DMS153 treated with DMSO at 0.1 percent for 48 hours (cell line): ENCODE measurements around the gene NFIB.

Source experiments
- DNase-seq: peaks from one replicate; lab custom pipeline; 2025; ENCODE audit not compliant: unreplicated experiment; lab: John Stamatoyannopoulos, UW

The NFIB gene

GRCh38 chr9:14043483-14043882, 270.5 kb downstream of the NFIB start:
- no peak for DNase-seq

GRCh38 chr9:14037331-14037730, 276.6 kb downstream of the NFIB start:
- DNase-seq, result peak; percentile 22

- DNase-seq, result no peak
These were observed 280.9 kb downstream of the NFIB start for GRCh38 chr9:14033067-14033466.
